ENCODE results near the gene HSPG2.
A peak's percentile ranks its signal among the peaks of the same experiment; 100 is the strongest.

- TF ChIP-seq, protein P1, sequence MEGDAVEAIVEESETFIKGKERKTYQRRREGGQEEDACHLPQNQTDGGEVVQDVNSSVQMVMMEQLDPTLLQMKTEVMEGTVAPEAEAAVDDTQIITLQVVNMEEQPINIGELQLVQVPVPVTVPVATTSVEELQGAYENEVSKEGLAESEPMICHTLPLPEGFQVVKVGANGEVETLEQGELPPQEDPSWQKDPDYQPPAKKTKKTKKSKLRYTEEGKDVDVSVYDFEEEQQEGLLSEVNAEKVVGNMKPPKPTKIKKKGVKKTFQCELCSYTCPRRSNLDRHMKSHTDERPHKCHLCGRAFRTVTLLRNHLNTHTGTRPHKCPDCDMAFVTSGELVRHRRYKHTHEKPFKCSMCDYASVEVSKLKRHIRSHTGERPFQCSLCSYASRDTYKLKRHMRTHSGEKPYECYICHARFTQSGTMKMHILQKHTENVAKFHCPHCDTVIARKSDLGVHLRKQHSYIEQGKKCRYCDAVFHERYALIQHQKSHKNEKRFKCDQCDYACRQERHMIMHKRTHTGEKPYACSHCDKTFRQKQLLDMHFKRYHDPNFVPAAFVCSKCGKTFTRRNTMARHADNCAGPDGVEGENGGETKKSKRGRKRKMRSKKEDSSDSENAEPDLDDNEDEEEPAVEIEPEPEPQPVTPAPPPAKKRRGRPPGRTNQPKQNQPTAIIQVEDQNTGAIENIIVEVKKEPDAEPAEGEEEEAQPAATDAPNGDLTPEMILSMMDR (IDR thresholded peaks at IDR 0.05), result peak in 10 of 12 donors; percentile 27 to 65 (median 54)
- TF ChIP-seq POLR2A (IDR thresholded peaks at IDR 0.05), result peak in 1 of 2 donors; percentile 27
These were observed 2.7 kb upstream of the HSPG2 start for GRCh38 chr1:21939650-21940374.
